ENCODE results near the gene SUSD3.

DNA sequence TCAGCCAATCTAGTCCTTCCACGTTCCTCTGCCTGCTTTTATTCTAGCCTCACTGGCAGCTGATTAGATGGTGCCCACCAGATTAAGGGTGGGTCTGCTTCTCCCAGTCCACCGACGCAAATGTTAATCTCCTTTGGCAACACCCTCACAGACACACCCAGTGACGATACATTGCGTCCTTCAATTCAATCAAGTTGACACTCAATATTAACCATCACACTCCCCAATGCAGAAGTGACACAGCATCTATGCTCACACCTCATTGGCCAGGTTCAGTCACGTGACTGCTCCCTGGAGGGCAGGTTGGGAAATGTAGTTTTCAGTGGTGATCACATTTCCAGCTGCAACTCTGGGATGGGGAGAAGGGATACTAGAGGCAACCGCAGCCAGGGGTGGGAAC lies 13.0 kb downstream of the SUSD3 start:
- TF ChIP-seq, protein P1, sequence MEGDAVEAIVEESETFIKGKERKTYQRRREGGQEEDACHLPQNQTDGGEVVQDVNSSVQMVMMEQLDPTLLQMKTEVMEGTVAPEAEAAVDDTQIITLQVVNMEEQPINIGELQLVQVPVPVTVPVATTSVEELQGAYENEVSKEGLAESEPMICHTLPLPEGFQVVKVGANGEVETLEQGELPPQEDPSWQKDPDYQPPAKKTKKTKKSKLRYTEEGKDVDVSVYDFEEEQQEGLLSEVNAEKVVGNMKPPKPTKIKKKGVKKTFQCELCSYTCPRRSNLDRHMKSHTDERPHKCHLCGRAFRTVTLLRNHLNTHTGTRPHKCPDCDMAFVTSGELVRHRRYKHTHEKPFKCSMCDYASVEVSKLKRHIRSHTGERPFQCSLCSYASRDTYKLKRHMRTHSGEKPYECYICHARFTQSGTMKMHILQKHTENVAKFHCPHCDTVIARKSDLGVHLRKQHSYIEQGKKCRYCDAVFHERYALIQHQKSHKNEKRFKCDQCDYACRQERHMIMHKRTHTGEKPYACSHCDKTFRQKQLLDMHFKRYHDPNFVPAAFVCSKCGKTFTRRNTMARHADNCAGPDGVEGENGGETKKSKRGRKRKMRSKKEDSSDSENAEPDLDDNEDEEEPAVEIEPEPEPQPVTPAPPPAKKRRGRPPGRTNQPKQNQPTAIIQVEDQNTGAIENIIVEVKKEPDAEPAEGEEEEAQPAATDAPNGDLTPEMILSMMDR (IDR thresholded peaks at IDR 0.05; ENCODE audit: low read depth, low read length): no peak
- no peak for TF ChIP-seq EZH2phosphoT487 (IDR thresholded peaks at IDR 0.05; ENCODE audit: low read depth)
